GM19193 (cell line): ENCODE data around the gene SECISBP2.

Experiments
- POLR2A ChIP-seq: IDR thresholded peaks from 4 replicates; pipeline ENCODE4 v1.6.1; 2011; ENCODE audit not compliant: insufficient read depth, insufficient read length; ENCODE audit errors: extremely low read depth

SECISBP2 gene

DNA sequence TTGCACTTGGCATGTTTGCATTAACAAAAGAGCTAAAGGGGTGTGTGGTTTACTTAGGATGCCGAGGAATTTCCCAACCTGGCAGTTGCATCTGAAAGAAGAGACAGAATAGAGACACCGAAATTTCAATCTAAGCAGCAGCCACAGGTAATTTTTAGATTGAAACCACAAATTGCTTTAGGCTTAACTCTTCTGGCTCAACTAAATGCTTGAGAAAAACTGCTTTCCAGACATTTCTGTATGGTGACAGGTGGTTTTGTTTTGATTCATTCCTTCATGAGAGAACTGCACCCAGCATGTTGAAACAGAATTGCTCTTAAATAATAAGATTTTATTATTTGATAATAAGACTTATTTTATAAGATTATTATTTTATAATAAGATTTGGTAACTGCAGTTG is 21.5 kb downstream of the SECISBP2 start:
- no peak for TF ChIP-seq POLR2A

- TF ChIP-seq POLR2A = no peak
Observed at GRCh38 chr9:89340332-89340731, 22.0 kb downstream of the SECISBP2 start.

- TF ChIP-seq POLR2A = no peak
Observed at GRCh38 chr9:89342213-89342612, 23.9 kb downstream of the SECISBP2 start.

GRCh38 chr9:89342948-89343347 is 24.6 kb downstream of the SECISBP2 start:
- TF ChIP-seq POLR2A = no peak

DNA sequence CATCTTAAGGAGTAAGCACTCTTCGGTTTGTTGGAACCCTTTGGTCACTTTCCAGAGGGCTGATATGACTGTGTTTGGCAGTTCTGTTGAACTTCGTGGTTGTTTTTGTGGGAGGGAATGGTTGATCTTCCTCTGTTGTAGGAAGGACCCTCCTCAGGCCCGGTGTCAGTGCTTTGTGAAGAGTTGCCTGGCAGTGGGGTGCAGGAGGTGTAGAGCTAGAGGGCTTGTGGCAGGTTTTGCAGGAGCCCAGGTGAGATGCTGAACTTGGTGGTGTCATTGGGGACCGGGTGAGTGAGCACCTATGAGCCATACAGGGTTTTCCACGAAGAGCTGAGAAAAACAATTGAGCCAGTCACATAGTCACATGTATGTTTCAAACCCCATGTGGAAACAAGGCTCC is 27.2 kb downstream of the SECISBP2 start:
- no peak for TF ChIP-seq POLR2A

DNA sequence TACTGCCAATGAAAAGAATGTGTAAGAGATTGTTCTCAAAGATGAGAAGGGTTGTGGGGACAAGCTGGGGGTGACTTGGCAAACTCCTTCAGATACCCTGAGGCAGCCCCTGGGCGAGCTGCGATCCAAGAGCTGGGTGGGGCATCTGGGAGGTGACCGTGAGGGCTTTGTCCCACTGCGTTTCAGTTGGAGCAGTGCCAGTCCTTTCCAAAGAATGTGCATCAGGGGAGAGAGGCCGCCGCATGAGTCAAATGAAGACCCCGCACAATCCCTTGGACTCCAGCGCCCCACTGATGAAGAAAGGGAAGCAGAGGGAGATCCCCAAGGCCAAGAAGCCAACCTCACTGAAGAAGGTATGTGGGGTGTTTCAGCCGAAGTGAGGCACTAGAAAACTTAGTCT is 28.4 kb downstream of the SECISBP2 start:
- no peak for TF ChIP-seq POLR2A

- TF ChIP-seq POLR2A = no peak
Observed at GRCh38 chr9:89347651-89348050, 29.4 kb downstream of the SECISBP2 start.

GRCh38 chr9:89349607-89350006 is 31.3 kb downstream of the SECISBP2 start:
- no peak for TF ChIP-seq POLR2A

DNA sequence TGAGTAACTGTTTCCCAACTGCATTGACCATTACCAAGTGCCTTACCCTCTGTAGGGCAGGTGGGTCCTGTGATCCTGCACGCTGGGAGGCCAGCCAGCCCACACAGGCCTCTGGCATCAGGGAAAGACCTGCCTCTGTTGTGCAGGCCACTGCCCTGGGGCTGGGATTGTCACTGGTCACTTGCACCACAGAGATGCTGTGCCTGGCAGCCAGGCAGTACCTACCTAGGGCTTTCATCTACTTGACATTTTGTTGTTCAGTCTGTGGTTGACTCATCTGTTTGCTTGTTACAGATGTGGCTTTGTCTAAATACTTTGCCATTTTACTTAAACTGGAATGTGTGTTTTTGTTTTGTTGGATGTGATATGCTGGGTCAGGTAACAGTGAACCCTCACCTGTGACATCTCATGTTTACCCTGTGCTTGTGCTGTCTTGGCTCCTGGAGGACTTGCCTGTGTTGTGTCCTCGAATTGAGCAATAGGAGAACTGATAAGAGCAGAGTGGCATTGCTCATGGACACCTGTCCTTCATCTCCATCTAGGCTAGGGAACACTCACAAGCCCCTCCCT is 32.8 kb downstream of the SECISBP2 start:
- no peak for TF ChIP-seq POLR2A

GRCh38 chr9:89351584-89352300 is 33.4 kb downstream of the SECISBP2 start:
- TF ChIP-seq POLR2A = no peak

DNA sequence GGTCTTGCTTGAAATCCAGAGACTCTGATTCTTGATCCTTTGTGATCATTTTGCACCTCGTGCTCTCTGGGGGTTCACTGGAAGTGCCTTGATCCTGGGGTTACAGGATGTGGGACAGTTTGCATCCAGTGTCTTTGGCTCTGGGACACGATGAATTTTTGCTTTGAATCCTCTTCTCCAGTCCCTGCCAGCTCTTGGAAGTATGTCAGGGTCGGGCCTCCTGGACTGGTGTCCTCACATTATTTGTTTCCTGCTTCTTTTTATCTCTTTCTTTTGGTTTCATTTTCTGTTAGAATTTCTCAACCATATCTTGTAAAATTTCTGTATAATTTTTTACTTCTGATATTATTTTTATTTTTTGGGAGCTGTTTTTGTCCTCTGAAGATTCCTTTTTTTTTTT is 34.2 kb downstream of the SECISBP2 start:
- TF ChIP-seq POLR2A = no peak

GRCh38 chr9:89352874-89353649 is 34.8 kb downstream of the SECISBP2 start:
- TF ChIP-seq POLR2A = no peak

DNA sequence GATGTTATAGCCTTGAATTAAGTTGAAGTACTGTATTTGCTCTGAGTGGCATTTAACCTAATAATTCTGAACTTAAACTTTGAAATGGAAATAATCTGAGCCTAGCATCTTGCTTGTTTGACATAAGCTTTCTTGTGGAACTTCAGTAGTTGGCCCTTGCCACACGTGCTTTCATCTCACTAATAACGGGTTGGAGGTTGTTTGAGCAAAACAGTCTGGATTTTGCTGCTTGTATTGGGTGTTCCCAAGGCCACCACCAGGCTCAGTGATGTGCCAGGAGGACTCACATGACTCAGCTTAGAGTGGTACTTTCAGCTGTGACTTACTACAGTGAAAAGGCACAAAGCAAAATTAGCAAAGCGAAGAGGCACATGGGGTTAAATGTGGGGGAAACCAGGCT is 35.7 kb downstream of the SECISBP2 start:
- TF ChIP-seq POLR2A = no peak

GRCh38 chr9:89354471-89354870 is 36.2 kb downstream of the SECISBP2 start:
- no peak for TF ChIP-seq POLR2A

- no peak for TF ChIP-seq POLR2A
Observed at GRCh38 chr9:89356782-89357181, 38.5 kb downstream of the SECISBP2 start.
